Esophagus muscularis mucosa (tissue), 4 donors: ENCODE results near the gene PLEKHA7. TPM values are rescaled to one million over a fixed set of nuclear protein-coding genes. Genes with fewer than 3 reads are reported as not detected.
"Not testable (repeated sequence)": the region's sequence is repeated elsewhere in the genome, so short reads cannot be mapped to it uniquely, and the experiment has no call there.

Source experiments
- DNase-seq: peaks from one replicate; pipeline ENCODE4 v3.0.0-alpha.2; 2017; ENCODE audit errors: extremely low spot score
- H3K27ac ChIP-seq, 4 donors: fragments of 200-600 bp; sonication (generic); replicated peaks in 1 of 4; 1 replicate in 3 of 4; 2 replicates in 1 of 4; pipeline ENCODE4 v1.5.1; 2016 to 2019; ENCODE audit warnings: mild to moderate bottlenecking in 1 of 4
- H3K27me3 ChIP-seq, 4 donors: fragments of 200-600 bp; sonication (generic); one replicate each; pipeline versions ENCODE4 v1.5.1 to v1.6.0; 2016 to 2019
- H3K36me3 ChIP-seq, 4 donors: fragments of 200-600 bp; sonication (generic); one replicate each; pipeline ENCODE4 v1.5.1; 2016 to 2019
- H3K4me1 ChIP-seq, 4 donors: fragments of 200-600 bp; sonication (generic); one replicate each; pipeline ENCODE4 v1.5.1; 2016 to 2019
- H3K4me3 ChIP-seq, 4 donors: fragments of 200-600 bp; sonication (generic); 1 replicate in 2 of 4; 2 replicates in 2 of 4; pipeline ENCODE4 v1.5.1; 2016 to 2019; ENCODE audit warnings: mild to moderate bottlenecking in 4 of 4, moderate library complexity in 1 of 4
- H3K9me3 ChIP-seq, 4 donors: fragments of 200-600 bp; sonication (generic); 1 replicate in 3 of 4; 2 replicates in 1 of 4; pipeline ENCODE4 v1.5.1; 2016 to 2019
- EP300 ChIP-seq: sonication (generic); formaldehyde crosslinking; IDR thresholded peaks from one replicate; pipeline ENCODE4 v1.6.1; 2017; ENCODE audit warnings: antibody characterized with exemption
- POLR2A ChIP-seq: fragments of 450-650 bp; IDR thresholded peaks from one replicate; pipeline ENCODE4 v1.6.1; 2017; ENCODE audit warnings: antibody characterized with exemption, moderate library complexity, mild to moderate bottlenecking, low read depth
- WGBS: methylation state at CpG from one replicate; pipeline ENCODE4 v1.1.5; 2018; 5-methylcytosine and 5-hydroxymethylcytosine counted together
- intact Hi-C: fragments of 100-400 bp; cut with DNase I; formaldehyde crosslinking; loops from one replicate; pipeline ENCODE4 v1.15.1; 2023
- total RNA-seq, 4 donors: library from RNA; depleted of rRNA; stranded (reverse); fragments of >200 nt; gene quantifications; one replicate each; pipeline versions ENCODE4 v1.1.0 to v1.2.1, GENCODE V29; 2016
- TF ChIP-seq, protein P1 (sequence below), 3 experiments: fragments of 200-600 bp in 2 of 3; fragments of 450-650 bp in 1 of 3; sonication (generic) in 2 of 3; IDR thresholded peaks; one replicate each; pipeline ENCODE4 v1.5.1; 2017 to 2019; ENCODE audit warnings: antibody characterized with exemption in 3 of 3, mild to moderate bottlenecking in 2 of 3, moderate library complexity in 1 of 3

The PLEKHA7 gene, protein sequence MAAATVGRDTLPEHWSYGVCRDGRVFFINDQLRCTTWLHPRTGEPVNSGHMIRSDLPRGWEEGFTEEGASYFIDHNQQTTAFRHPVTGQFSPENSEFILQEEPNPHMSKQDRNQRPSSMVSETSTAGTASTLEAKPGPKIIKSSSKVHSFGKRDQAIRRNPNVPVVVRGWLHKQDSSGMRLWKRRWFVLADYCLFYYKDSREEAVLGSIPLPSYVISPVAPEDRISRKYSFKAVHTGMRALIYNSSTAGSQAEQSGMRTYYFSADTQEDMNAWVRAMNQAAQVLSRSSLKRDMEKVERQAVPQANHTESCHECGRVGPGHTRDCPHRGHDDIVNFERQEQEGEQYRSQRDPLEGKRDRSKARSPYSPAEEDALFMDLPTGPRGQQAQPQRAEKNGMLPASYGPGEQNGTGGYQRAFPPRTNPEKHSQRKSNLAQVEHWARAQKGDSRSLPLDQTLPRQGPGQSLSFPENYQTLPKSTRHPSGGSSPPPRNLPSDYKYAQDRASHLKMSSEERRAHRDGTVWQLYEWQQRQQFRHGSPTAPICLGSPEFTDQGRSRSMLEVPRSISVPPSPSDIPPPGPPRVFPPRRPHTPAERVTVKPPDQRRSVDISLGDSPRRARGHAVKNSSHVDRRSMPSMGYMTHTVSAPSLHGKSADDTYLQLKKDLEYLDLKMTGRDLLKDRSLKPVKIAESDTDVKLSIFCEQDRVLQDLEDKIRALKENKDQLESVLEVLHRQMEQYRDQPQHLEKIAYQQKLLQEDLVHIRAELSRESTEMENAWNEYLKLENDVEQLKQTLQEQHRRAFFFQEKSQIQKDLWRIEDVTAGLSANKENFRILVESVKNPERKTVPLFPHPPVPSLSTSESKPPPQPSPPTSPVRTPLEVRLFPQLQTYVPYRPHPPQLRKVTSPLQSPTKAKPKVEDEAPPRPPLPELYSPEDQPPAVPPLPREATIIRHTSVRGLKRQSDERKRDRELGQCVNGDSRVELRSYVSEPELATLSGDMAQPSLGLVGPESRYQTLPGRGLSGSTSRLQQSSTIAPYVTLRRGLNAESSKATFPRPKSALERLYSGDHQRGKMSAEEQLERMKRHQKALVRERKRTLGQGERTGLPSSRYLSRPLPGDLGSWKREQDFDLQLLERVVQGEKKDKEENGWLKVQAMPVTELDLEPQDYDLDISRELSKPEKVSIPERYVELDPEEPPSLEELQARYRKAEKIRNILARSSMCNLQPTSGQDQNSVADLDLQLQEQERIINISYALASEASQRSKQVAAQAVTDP
- 1 to 10 TPM; 5.8 to 9.1 (median 7.7) TPM for total RNA-seq

DNA sequence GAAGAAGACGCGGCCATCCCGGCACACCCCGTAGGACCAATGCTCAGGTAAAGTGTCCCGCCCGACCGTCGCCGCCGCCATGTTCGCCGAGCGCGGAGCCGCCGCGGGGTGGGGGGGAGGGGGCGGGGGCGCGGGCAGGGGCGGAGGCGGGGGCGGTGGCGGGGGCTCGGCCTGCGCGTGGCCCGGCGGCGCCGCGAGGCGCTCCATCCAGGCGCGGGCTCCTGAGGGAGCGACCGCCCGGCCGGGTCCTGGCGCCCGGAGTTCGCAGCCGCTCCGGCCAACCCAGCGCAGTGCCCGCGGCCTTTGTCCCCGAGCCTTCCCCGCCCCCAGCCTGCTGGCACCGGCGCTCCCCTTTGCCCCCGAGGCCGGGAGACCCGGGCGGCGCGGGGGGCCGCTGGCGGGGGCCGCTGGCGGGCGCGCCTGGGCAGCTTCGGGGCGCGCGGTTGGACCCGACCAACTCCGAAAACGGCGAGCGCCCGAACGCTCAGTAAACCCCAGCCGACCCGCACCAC is at the start of gene PLEKHA7:
Gene PLEKHA7 (minus strand): TSS at position 94 of the 512 bp plus-strand sequence. CDS start 13 bp downstream, at position 81.
- no peak for DNase-seq
- H3K36me3 ChIP-seq, result no peaks in the 10 kb centered on the region
- peak within 1 kb of the TSS; percentile 56 to 70 (median 60) for H3K27ac ChIP-seq
- H3K4me3 ChIP-seq, result peak within 1 kb of the TSS; percentile 76 to 88 (median 81)
- WGBS, result under 1% methylated on average over 15 of the region's 76 CpGs
- H3K4me1 ChIP-seq, result peaks cover 0 to 25% (median 22%) of the 10 kb centered on the region in 4 donors
- no peaks in the 10 kb centered on the region for H3K9me3 ChIP-seq
- peaks cover 0 to 18% (median 2%) of the 10 kb centered on the region in 4 donors for H3K27me3 ChIP-seq
- intact Hi-C loops, result loop anchor here (5.0 kb wide), 1 partner anchor 67 kb away; no protein-coding TSS in a partner anchor
- no peak for TF ChIP-seq EP300
- TF ChIP-seq, protein P1, sequence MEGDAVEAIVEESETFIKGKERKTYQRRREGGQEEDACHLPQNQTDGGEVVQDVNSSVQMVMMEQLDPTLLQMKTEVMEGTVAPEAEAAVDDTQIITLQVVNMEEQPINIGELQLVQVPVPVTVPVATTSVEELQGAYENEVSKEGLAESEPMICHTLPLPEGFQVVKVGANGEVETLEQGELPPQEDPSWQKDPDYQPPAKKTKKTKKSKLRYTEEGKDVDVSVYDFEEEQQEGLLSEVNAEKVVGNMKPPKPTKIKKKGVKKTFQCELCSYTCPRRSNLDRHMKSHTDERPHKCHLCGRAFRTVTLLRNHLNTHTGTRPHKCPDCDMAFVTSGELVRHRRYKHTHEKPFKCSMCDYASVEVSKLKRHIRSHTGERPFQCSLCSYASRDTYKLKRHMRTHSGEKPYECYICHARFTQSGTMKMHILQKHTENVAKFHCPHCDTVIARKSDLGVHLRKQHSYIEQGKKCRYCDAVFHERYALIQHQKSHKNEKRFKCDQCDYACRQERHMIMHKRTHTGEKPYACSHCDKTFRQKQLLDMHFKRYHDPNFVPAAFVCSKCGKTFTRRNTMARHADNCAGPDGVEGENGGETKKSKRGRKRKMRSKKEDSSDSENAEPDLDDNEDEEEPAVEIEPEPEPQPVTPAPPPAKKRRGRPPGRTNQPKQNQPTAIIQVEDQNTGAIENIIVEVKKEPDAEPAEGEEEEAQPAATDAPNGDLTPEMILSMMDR (IDR thresholded peaks at IDR 0.05), result no peak

DNA sequence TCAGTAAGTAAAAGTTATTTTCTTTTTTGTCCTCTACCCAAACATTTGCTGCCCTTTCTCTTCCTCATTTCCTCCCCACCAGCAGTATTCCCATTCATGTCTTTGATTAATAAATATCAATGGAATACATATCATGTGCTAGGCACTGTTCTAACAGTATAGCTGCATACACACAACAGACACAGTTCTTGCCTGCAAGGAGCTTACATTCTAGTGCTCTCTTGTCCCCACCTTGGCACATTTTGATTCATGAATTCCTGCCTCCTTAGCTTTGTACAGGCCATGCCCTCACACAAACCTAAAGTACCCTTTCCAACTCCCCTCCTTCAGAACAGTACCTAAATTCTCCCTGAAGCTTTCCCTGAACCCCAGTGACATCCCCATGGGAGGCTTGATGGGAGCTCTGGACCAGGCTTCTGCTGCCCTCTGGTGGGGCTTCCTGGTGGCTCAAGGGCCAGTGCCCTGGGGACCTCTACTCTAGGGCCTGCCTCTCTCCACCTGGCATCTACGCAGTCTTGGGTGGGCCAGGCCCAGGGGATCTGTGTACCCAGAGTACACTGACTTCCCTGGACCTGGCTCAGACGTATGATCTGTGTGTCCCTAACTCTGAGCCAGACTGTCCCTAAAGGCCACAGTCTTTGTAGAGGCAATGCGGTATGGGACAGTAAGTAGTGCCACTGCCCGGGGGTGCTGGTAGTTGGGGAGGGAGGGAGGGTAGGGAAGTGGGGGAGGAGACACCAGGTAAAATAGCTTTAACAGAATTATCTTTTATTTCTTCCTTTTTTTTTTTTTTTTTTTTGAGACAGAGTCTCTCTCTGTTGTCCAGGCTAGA is 49.2 kb upstream of the PLEKHA7 start:
- no peaks in the 10 kb centered on the region for H3K9me3 ChIP-seq
- H3K4me3 ChIP-seq, result no peak overlapping the region
- DNase-seq, result no peak
- no peaks in the 10 kb centered on the region for H3K36me3 ChIP-seq
- WGBS, result 72% methylated on average over 4 of the region's 4 CpGs
- intact Hi-C loops, result loop anchor here (2.0 to 10.0 kb wide), 3 partner anchors 117 to 279 kb away; no protein-coding TSS in a partner anchor
- H3K27ac ChIP-seq, result no peak overlapping the region
- no peak for TF ChIP-seq POLR2A
- TF ChIP-seq, protein P1 (IDR thresholded peaks at IDR 0.05), result peak; percentile 49 to 70 (median 54)
- H3K4me1 ChIP-seq, result no peaks in the 10 kb centered on the region
- H3K27me3 ChIP-seq, result no peaks in the 10 kb centered on the region

DNA sequence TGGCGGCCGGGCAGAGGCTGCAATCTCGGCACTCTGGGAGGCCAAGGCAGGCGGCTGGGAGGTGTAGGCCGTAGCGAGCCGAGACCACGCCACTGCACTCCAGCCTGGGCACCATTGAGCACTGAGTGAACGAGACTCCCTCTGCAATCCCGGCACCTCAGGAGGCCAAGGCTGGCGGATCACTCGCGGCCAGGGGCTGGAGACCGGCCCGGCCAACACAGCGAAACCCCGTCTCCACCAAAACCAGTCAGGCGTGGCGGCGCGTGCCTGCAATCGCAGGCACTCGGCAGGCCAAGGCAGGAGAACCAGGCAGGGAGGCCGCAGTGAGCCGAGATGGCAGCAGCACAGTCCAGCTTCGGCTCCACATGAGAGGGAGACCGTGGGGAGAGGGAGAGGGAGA is 36.9 kb upstream of the PLEKHA7 start:
- intact Hi-C loops, H3K4me3 ChIP-seq, H3K4me1 ChIP-seq, H3K36me3 ChIP-seq, H3K27me3 ChIP-seq, H3K27ac ChIP-seq, H3K9me3 ChIP-seq, DNase-seq: not testable (repeated sequence)
- 95% methylated on average over 19 of the region's 27 CpGs for WGBS

DNA sequence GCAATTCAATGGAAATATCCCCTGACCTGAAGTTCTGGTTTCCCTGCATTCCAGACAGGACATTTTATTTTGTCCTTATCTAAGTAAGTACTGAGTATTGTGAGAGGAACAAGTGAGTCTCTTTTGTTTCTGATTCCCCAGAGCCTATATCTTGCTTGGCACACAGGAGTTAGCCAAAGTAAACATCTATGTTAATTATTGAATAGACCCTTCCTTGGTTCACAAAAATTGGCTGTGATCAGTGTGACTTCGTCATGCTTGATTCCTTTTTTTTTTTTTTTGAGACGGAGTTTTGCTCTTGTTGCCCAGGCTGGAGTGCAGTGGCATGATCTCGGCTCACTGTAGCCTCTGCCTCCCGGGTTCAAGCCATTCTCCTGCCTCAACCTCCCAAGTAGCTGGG is 34.3 kb upstream of the PLEKHA7 start:
- H3K4me3 ChIP-seq, H3K9me3 ChIP-seq, DNase-seq, intact Hi-C loops, H3K27me3 ChIP-seq, H3K4me1 ChIP-seq, H3K36me3 ChIP-seq, H3K27ac ChIP-seq: not testable (repeated sequence)
- 91% methylated on average over 4 of the region's 4 CpGs for whole genome bisulfite sequencing

DNA sequence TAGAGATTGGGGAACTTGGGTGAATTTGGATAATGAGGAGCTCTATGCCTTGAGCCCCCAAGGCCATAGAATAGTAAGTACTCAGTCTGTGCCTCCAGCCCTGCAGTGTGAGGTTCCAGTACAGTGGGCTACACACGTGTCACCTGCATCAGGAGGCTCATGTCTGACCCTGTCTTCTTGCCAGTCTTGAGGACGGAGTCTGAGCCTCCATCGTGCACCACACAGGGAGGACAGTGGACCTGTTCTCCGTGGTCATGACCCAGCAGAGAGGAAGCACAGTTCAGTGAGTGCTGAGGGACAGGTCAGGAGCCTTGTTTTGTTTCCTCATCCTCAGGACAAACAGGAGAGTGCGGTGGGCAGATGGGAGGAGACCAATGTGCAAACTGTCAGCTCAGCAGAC is 32.5 kb upstream of the PLEKHA7 start:
- H3K4me3 ChIP-seq, result no peak overlapping the region
- no peaks in the 10 kb centered on the region for H3K9me3 ChIP-seq
- no peaks in the 10 kb centered on the region for H3K4me1 ChIP-seq
- no peak for DNase-seq
- H3K36me3 ChIP-seq, result no peaks in the 10 kb centered on the region
- H3K27ac ChIP-seq, result no peak overlapping the region
- H3K27me3 ChIP-seq, result no peaks in the 10 kb centered on the region
- TF ChIP-seq, protein P1 (IDR thresholded peaks at IDR 0.05), result no peak
- intact Hi-C loops, result no loop called here
- 70% methylated on average over 4 of the region's 5 CpGs for WGBS
